ENCODE results near the gene LRRIQ4. TPM values are rescaled to one million over a fixed set of nuclear protein-coding genes. Genes with fewer than 3 reads are reported as not detected.

LRRIQ4 gene
- total and polyA plus RNA-seq, 7 experiments from 2014 or later: 0.12 TPM; not detected in 6

- Histone ChIP-seq H3K36me3 (ENCODE audit: control insufficient read depth in 2 of 3, insufficient read depth in 3 of 3, low read length in 3 of 3) (peaks cover 0 to 6% (median 0%) of the 10 kb centered on the region in 3 experiments), H3K4me1 (ENCODE audit: control insufficient read depth in 2 of 2, insufficient read depth in 2 of 2, low read length in 2 of 2) (peaks cover 4 to 6% of the 10 kb centered on the region in 2 donors), H3K27me3 (ENCODE audit: control insufficient read depth in 2 of 2, insufficient read depth in 2 of 2, low read length in 2 of 2) (no peaks in the 10 kb centered on the region), H3K27ac (ENCODE audit: low read depth, low read length) (no peak overlapping the region), H3K4me3 (ENCODE audit: low read length) (peak overlapping the region; percentile 85), H3K9me3 (ENCODE audit: control insufficient read depth in 2 of 3, low read length in 3 of 3) (no peaks in the 10 kb centered on the region)
- peaks cover under 1 to 30% (median 10%) of the 10 kb centered on the region in 5 donors for H3K27me3 Mint-ChIP-seq
- peaks cover 0 to 22% (median 10%) of the 10 kb centered on the region in 11 donors for H3K9me3 Mint-ChIP-seq
- ChIA-PET POLR2A (interaction anchor here (0.6 to 1.2 kb wide), 2 partner anchors 365 to 1437 kb away, joined by 3 read pairs; no protein-coding TSS in a partner anchor), CTCF (interaction anchor here (0.6 to 0.9 kb wide), 2 partner anchors 49 to 140 kb away, joined by 3 to 4 read pairs; no protein-coding TSS in a partner anchor)
- peak overlapping the region; percentile 79 to 91 (median 86) for H3K4me3 Mint-ChIP-seq
- peaks cover 21 to 34% (median 25%) of the 10 kb centered on the region in 7 donors for H3K4me1 Mint-ChIP-seq
- H3K27ac Mint-ChIP-seq: peak overlapping the region in 8 of 9 donors; percentile 7 to 92 (median 52)
- intact Hi-C loops (cut with micrococcal nuclease): loop anchor here (1.0 to 5.0 kb wide), 14 partner anchors 15 to 1058 kb away; partner anchors contain the start of genes GPR160 (in 2 of the 2), PHC3 (in 2 of the 2), RPL22L1 (in 2 of the 2) and SEC62 (in 2 of the 2)
- DNase-seq: peak; percentile 37 to 81 (median 71)
- ATAC-seq: peak; percentile 90
- H3K36me3 Mint-ChIP-seq: peaks cover 0 to 10% (median 4%) of the 10 kb centered on the region in 5 donors
These were observed 1.3 kb downstream of the LRRIQ4 start for GRCh38 chr3:169813757-169814517.

- H3K27me3 ChIP-seq (ENCODE audit: control insufficient read depth in 2 of 2, insufficient read depth in 2 of 2, low read length in 2 of 2): no peaks in the 10 kb centered on the region
- ATAC-seq (no peak), DNase-seq (no peak)
- ChIA-PET POLR2A (no interaction called here), CTCF (no interaction called here)
- Mint-ChIP-seq H3K27ac (no peak overlapping the region), H3K27me3 (peaks cover 6 to 42% (median 15%) of the 10 kb centered on the region in 5 donors), H3K4me1 (peaks cover 18 to 25% (median 24%) of the 10 kb centered on the region in 7 donors), H3K4me3 (no peak overlapping the region), H3K9me3 (peaks cover 0 to 22% (median 10%) of the 10 kb centered on the region in 11 donors), H3K36me3 (peaks cover 0 to 10% (median 4%) of the 10 kb centered on the region in 5 donors)
- H3K4me3 ChIP-seq (ENCODE audit: low read length): no peak overlapping the region
- H3K9me3 ChIP-seq (ENCODE audit: control insufficient read depth in 2 of 3, low read length in 3 of 3): no peaks in the 10 kb centered on the region
- H3K36me3 ChIP-seq (ENCODE audit: control insufficient read depth in 2 of 3, insufficient read depth in 3 of 3, low read length in 3 of 3): peaks cover 0 to 6% (median 0%) of the 10 kb centered on the region in 3 experiments
- intact Hi-C loops (cut with micrococcal nuclease): no loop called here
- no peak overlapping the region for H3K27ac ChIP-seq (ENCODE audit: low read depth, low read length)
- peaks cover 4 to 6% of the 10 kb centered on the region in 2 donors for H3K4me1 ChIP-seq (ENCODE audit: control insufficient read depth in 2 of 2, insufficient read depth in 2 of 2, low read length in 2 of 2)
These were observed 3.0 kb downstream of the LRRIQ4 start for GRCh38 chr3:169815590-169816150.

DNA sequence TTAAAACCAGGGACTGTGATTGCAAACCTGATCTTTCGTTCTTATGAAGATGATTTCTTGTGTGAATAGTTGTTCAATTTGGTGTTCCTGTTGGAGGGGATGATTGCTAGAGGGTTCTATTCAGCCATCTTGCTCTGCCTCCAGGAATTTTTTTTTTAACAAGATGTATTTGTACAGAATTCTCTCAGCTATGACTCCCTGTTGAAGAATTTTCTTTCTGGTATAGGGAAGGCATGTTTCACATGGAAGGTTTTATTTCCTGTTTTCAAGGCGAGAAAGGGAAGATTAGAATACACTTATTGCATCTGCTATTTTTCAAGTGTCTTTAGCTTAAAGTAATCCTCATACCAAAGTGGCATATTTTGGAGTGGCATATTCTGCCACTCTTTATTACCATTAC lies 5.6 kb downstream of the LRRIQ4 start:
- no peak overlapping the region for H3K4me3 ChIP-seq (ENCODE audit: low read length)
- H3K4me1 ChIP-seq (ENCODE audit: control insufficient read depth in 2 of 2, insufficient read depth in 2 of 2, low read length in 2 of 2): peaks cover 0 to 4% of the 10 kb centered on the region in 2 donors
- Mint-ChIP-seq H3K9me3 (peaks cover 0 to 22% (median 10%) of the 10 kb centered on the region in 11 donors), H3K4me3 (no peak overlapping the region), H3K36me3 (peaks cover 0 to 10% (median 4%) of the 10 kb centered on the region in 5 donors), H3K27me3 (peaks cover 6 to 51% (median 18%) of the 10 kb centered on the region in 5 donors), H3K4me1 (peaks cover 11 to 13% (median 12%) of the 10 kb centered on the region in 7 donors), H3K27ac (no peak overlapping the region)
- DNase-seq (no peak), ATAC-seq (no peak)
- ChIA-PET POLR2A (no interaction called here), CTCF (no interaction called here)
- intact Hi-C loops (cut with micrococcal nuclease): no loop called here
- H3K9me3 ChIP-seq (ENCODE audit: control insufficient read depth in 2 of 3, low read length in 3 of 3): no peaks in the 10 kb centered on the region
- no peaks in the 10 kb centered on the region for H3K36me3 ChIP-seq (ENCODE audit: control insufficient read depth in 2 of 3, insufficient read depth in 3 of 3, low read length in 3 of 3)
- H3K27me3 ChIP-seq (ENCODE audit: control insufficient read depth in 2 of 2, insufficient read depth in 2 of 2, low read length in 2 of 2): no peaks in the 10 kb centered on the region
- no peak overlapping the region for H3K27ac ChIP-seq (ENCODE audit: low read depth, low read length)

DNA sequence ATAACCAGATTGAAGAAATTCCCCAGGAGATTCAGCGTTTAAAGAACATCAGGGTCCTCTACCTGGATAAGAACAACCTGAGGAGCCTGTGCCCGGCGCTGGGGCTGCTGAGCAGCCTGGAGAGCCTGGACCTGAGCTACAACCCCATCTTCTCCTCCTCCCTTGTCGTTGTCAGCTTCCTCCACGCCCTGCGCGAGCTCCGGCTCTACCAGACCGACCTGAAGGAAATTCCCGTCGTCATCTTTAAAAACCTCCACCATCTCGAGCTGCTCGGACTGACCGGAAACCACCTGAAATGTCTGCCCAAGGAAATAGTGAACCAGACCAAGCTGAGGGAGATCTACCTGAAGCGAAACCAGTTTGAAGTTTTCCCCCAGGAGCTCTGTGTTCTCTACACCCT lies 9.4 kb downstream of the LRRIQ4 start:
- CTCF ChIA-PET: no interaction called here
- no peak for ATAC-seq
- H3K27ac Mint-ChIP-seq: no peak overlapping the region
- peaks cover 0 to 4% (median 0%) of the 10 kb centered on the region in 5 donors for H3K36me3 Mint-ChIP-seq
- no peaks in the 10 kb centered on the region for H3K9me3 ChIP-seq (ENCODE audit: control insufficient read depth in 2 of 3, low read length in 3 of 3)
- peaks cover 12 to 40% (median 28%) of the 10 kb centered on the region in 5 donors for H3K27me3 Mint-ChIP-seq
- H3K36me3 ChIP-seq (ENCODE audit: control insufficient read depth in 2 of 3, insufficient read depth in 3 of 3, low read length in 3 of 3): no peaks in the 10 kb centered on the region
- H3K4me3 Mint-ChIP-seq: no peak overlapping the region
- POLR2A ChIA-PET: interaction anchor here (0.6 kb wide), 1 partner anchor 267 kb away, joined by 3 read pairs; no protein-coding TSS in a partner anchor
- H3K4me3 ChIP-seq (ENCODE audit: low read length): no peak overlapping the region
- H3K4me1 Mint-ChIP-seq: no peaks in the 10 kb centered on the region
- no peaks in the 10 kb centered on the region for H3K4me1 ChIP-seq (ENCODE audit: control insufficient read depth in 2 of 2, insufficient read depth in 2 of 2, low read length in 2 of 2)
- peaks cover 0 to 4% (median 0%) of the 10 kb centered on the region in 11 donors for H3K9me3 Mint-ChIP-seq
- intact Hi-C loops (cut with micrococcal nuclease): no loop called here
- no peak overlapping the region for H3K27ac ChIP-seq (ENCODE audit: low read depth, low read length)
- DNase-seq: no peak
- H3K27me3 ChIP-seq (ENCODE audit: control insufficient read depth in 2 of 2, insufficient read depth in 2 of 2, low read length in 2 of 2): no peaks in the 10 kb centered on the region

DNA sequence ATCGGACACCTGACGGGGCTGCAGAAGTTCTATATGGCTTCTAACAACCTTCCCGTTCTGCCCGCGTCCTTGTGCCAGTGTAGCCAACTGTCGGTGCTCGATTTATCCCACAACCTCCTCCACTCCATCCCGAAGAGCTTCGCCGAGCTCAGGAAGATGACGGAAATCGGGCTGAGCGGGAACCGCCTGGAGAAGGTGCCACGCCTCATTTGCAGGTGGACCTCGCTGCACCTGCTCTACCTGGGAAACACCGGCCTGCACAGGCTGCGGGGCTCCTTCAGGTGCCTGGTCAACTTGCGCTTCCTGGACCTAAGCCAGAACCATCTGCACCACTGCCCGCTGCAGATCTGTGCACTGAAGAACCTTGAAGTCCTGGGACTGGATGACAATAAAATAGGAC lies 9.9 kb downstream of the LRRIQ4 start:
- Mint-ChIP-seq H3K4me1 (no peaks in the 10 kb centered on the region), H3K27ac (no peak overlapping the region), H3K9me3 (peaks cover 0 to 3% (median 0%) of the 10 kb centered on the region in 11 donors), H3K36me3 (peaks cover 0 to 4% (median 0%) of the 10 kb centered on the region in 5 donors), H3K4me3 (no peak overlapping the region), H3K27me3 (peaks cover 12 to 35% (median 26%) of the 10 kb centered on the region in 5 donors)
- intact Hi-C loops (cut with micrococcal nuclease): no loop called here
- H3K4me1 ChIP-seq (ENCODE audit: control insufficient read depth in 2 of 2, insufficient read depth in 2 of 2, low read length in 2 of 2): no peaks in the 10 kb centered on the region
- no peaks in the 10 kb centered on the region for H3K9me3 ChIP-seq (ENCODE audit: control insufficient read depth in 2 of 3, low read length in 3 of 3)
- H3K4me3 ChIP-seq (ENCODE audit: low read length): no peak overlapping the region
- ATAC-seq (no peak), DNase-seq (no peak)
- no peaks in the 10 kb centered on the region for H3K27me3 ChIP-seq (ENCODE audit: control insufficient read depth in 2 of 2, insufficient read depth in 2 of 2, low read length in 2 of 2)
- H3K27ac ChIP-seq (ENCODE audit: low read depth, low read length): no peak overlapping the region
- POLR2A ChIA-PET: no interaction called here
- no peaks in the 10 kb centered on the region for H3K36me3 ChIP-seq (ENCODE audit: control insufficient read depth in 2 of 3, insufficient read depth in 3 of 3, low read length in 3 of 3)
- CTCF ChIA-PET: no interaction called here

DNA sequence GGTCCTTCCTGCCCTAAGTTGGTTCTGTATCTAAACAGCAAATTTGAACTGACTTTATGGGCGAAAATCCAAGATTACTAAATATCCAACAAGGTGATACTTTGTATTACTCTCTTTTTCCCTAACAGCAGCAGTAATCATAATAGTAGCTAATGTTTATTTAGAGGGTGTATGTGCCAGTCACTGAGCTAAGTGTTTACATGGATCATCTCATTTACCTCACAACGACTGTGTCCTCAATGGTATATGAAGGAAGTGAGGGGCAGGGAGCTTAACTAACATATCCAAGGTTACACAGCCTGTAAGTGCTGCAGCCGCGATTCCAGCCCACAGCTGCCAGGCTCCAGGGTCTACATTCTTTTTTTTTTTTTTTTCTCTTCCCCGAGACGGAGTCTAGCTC lies 10.3 kb downstream of the LRRIQ4 start:
- ChIA-PET CTCF (no interaction called here), POLR2A (no interaction called here)
- H3K27me3 Mint-ChIP-seq: peaks cover 11 to 32% (median 23%) of the 10 kb centered on the region in 5 donors
- Histone ChIP-seq H3K27ac (ENCODE audit: low read depth, low read length) (no peak overlapping the region), H3K36me3 (ENCODE audit: control insufficient read depth in 2 of 3, insufficient read depth in 3 of 3, low read length in 3 of 3) (no peaks in the 10 kb centered on the region), H3K27me3 (ENCODE audit: control insufficient read depth in 2 of 2, insufficient read depth in 2 of 2, low read length in 2 of 2) (no peaks in the 10 kb centered on the region), H3K4me1 (ENCODE audit: control insufficient read depth in 2 of 2, insufficient read depth in 2 of 2, low read length in 2 of 2) (no peaks in the 10 kb centered on the region), H3K4me3 (ENCODE audit: low read length) (no peak overlapping the region), H3K9me3 (ENCODE audit: control insufficient read depth in 2 of 3, low read length in 3 of 3) (no peaks in the 10 kb centered on the region)
- peaks cover 0 to 3% (median 0%) of the 10 kb centered on the region in 11 donors for H3K9me3 Mint-ChIP-seq
- DNase-seq (no peak), ATAC-seq (no peak)
- peaks cover 0 to 4% (median 0%) of the 10 kb centered on the region in 5 donors for H3K36me3 Mint-ChIP-seq
- intact Hi-C loops (cut with micrococcal nuclease): no loop called here
- no peak overlapping the region for H3K4me3 Mint-ChIP-seq
- H3K27ac Mint-ChIP-seq: no peak overlapping the region
- H3K4me1 Mint-ChIP-seq: no peaks in the 10 kb centered on the region

All from naive thymus-derived CD4-positive, alpha-beta T cell (primary cell).